Natural killer cell (primary cell): ENCODE data around the gene MYL5. TPM values are rescaled to one million over a fixed set of nuclear protein-coding genes. Genes with fewer than 3 reads are reported as not detected.
A peak's percentile ranks its signal among the peaks of the same experiment; 100 is the strongest.

Experiments
- ATAC-seq, 3 donors: fragments of 150-1000 bp in 2 of 3; fragments of 200-7000 bp in 1 of 3; cut with Tn5 transposase; 1 replicate in 1 of 3; 2 replicates in 2 of 3; pipeline ENCODE4 v1.10.0; 2021; ENCODE audit warnings: mild to moderate bottlenecking in 2 of 3, moderate library complexity in 2 of 3
- DNase-seq, 2 donors: peaks; one replicate each; pipeline versions ENCODE4 v3.0.0 to v3.0.0-alpha.2; 2013 to 2021; ENCODE audit warnings: mixed read lengths in 1 of 2
- H3K27ac ChIP-seq: one replicate; pipeline ENCODE4 v1.5.1; 2013; ENCODE audit warnings: mild to moderate bottlenecking, low read length
- H3K27me3 ChIP-seq: one replicate; pipeline ENCODE4 v1.6.1; 2013; ENCODE audit warnings: low read length; ENCODE audit not compliant: control insufficient read depth, insufficient read depth
- H3K36me3 ChIP-seq: one replicate; pipeline ENCODE4 v1.6.1; 2013; ENCODE audit warnings: low read length; ENCODE audit not compliant: control insufficient read depth, insufficient read depth
- H3K4me1 ChIP-seq: one replicate; pipeline ENCODE4 v1.6.1; 2013; ENCODE audit warnings: low read length; ENCODE audit not compliant: control insufficient read depth, insufficient read depth
- H3K4me3 ChIP-seq: one replicate; pipeline ENCODE4 v1.5.1; 2013; ENCODE audit warnings: low read length
- H3K9me3 ChIP-seq: one replicate; pipeline ENCODE4 v1.6.1; 2013; ENCODE audit warnings: low read length; ENCODE audit not compliant: control insufficient read depth, insufficient read depth
- H3K27ac Mint-ChIP-seq, 2 donors: one replicate each; pipeline ENCODE4 v1.8.0; 2022; ENCODE audit warnings: mild to moderate bottlenecking in 2 of 2, mixed read lengths in 2 of 2, moderate library complexity in 1 of 2
- H3K27me3 Mint-ChIP-seq, 2 donors: one replicate each; pipeline ENCODE4 v1.8.0; 2022; ENCODE audit warnings: low read depth in 2 of 2, mixed read lengths in 2 of 2
- H3K36me3 Mint-ChIP-seq: one replicate; pipeline ENCODE4 v1.8.0; 2022; ENCODE audit warnings: mixed read lengths
- H3K4me1 Mint-ChIP-seq, 2 donors: one replicate each; pipeline ENCODE4 v1.8.0; 2022; ENCODE audit warnings: mixed read lengths in 2 of 2
- H3K4me3 Mint-ChIP-seq: one replicate; pipeline ENCODE4 v1.8.0; 2022; ENCODE audit warnings: mild to moderate bottlenecking, moderate library complexity, mixed read lengths
- H3K9me3 Mint-ChIP-seq, 2 donors: one replicate each; pipeline ENCODE4 v1.8.0; 2022; ENCODE audit warnings: mixed read lengths in 2 of 2
- WGBS: methylation state at CpG from one replicate; pipeline ENCODE4 v1.1.7; 2013; ENCODE audit warnings: missing lambda C conversion rate; ENCODE audit not compliant: insufficient coverage; 5-methylcytosine and 5-hydroxymethylcytosine counted together
- intact Hi-C: fragments of 100-400 bp; cut with micrococcal nuclease; formaldehyde crosslinking; loops from one replicate; pipeline ENCODE4 v1.14.2; 2022
- total RNA-seq, 4 donors: library from RNA; stranded (reverse); fragments of 120-200 nt in 1 of 4; gene quantifications; one replicate each; pipeline versions ENCODE4 v1.2.3 to v1.2.4, GENCODE V29; 2013 to 2022
- TF ChIP-seq, protein P1 (sequence below): fragments of 200-600 bp; IDR thresholded peaks from one replicate; pipeline ENCODE4 v1.8.0; 2022; ENCODE audit warnings: antibody characterized with exemption

MYL5 gene
- total RNA-seq, 3 donors from 2014 or later (not counting 1 experiment from before 2014, with no cell fraction given) = 23.4 to 39.5 (median 30.1) TPM

DNA sequence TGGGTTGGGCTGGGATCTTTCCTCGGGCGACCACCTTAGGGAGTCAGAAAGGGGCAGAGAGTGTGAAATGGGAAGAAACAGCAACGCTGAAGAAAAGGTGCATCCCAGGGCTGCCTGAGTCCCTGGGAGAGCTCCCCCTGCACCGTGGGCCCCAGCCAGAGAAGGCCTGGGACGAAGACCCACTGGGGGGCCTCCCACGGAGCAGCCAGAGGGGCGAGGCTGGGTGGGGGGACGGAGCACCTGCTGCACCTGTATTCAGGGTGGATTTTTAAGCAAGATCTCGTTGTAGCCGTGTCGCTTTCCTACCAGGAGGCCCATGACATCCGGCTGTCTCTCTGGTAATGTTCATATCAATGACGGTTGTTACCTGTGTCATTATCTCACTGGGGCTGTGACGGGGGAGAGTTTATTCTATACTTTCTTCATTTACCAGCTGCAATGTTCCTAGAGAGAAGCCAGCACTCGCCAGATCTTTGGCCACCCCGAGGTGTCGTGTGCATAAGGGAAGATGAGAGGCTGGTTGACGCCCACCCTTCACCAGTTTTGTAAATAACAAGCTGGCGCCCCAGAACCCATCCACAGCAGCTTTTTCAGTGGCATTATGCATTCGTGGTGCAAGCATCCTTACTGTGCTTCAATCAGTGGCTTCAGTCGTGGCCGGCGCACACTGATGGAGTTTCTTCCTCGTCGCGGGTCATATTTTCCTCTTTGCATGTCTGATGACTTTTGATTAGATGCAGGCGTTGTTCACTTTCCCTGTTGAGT lies 25.7 kb downstream of the MYL5 start:
- H3K9me3 Mint-ChIP-seq = no peaks in the 10 kb centered on the region
- Histone ChIP-seq H3K4me1 (peaks cover 19% of the 10 kb centered on the region), H3K9me3 (no peaks in the 10 kb centered on the region), H3K4me3 (no peak overlapping the region), H3K36me3 (no peaks in the 10 kb centered on the region), H3K27ac (peak overlapping the region; percentile 58), H3K27me3 (peaks cover 3% of the 10 kb centered on the region)
- no peaks in the 10 kb centered on the region for H3K36me3 Mint-ChIP-seq
- H3K4me3 Mint-ChIP-seq = no peak overlapping the region
- ATAC-seq (no peak), DNase-seq (no peak)
- peak overlapping the region; percentile 67 to 79 for H3K27ac Mint-ChIP-seq
- 92% methylated on average over 27 of the region's 27 CpGs for WGBS
- TF ChIP-seq, protein P1, sequence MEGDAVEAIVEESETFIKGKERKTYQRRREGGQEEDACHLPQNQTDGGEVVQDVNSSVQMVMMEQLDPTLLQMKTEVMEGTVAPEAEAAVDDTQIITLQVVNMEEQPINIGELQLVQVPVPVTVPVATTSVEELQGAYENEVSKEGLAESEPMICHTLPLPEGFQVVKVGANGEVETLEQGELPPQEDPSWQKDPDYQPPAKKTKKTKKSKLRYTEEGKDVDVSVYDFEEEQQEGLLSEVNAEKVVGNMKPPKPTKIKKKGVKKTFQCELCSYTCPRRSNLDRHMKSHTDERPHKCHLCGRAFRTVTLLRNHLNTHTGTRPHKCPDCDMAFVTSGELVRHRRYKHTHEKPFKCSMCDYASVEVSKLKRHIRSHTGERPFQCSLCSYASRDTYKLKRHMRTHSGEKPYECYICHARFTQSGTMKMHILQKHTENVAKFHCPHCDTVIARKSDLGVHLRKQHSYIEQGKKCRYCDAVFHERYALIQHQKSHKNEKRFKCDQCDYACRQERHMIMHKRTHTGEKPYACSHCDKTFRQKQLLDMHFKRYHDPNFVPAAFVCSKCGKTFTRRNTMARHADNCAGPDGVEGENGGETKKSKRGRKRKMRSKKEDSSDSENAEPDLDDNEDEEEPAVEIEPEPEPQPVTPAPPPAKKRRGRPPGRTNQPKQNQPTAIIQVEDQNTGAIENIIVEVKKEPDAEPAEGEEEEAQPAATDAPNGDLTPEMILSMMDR = no peak
- H3K27me3 Mint-ChIP-seq = peaks cover 0 to 3% of the 10 kb centered on the region in 2 donors
- H3K4me1 Mint-ChIP-seq = peaks cover 7 to 16% of the 10 kb centered on the region in 2 donors
- intact Hi-C loops = no loop called here

DNA sequence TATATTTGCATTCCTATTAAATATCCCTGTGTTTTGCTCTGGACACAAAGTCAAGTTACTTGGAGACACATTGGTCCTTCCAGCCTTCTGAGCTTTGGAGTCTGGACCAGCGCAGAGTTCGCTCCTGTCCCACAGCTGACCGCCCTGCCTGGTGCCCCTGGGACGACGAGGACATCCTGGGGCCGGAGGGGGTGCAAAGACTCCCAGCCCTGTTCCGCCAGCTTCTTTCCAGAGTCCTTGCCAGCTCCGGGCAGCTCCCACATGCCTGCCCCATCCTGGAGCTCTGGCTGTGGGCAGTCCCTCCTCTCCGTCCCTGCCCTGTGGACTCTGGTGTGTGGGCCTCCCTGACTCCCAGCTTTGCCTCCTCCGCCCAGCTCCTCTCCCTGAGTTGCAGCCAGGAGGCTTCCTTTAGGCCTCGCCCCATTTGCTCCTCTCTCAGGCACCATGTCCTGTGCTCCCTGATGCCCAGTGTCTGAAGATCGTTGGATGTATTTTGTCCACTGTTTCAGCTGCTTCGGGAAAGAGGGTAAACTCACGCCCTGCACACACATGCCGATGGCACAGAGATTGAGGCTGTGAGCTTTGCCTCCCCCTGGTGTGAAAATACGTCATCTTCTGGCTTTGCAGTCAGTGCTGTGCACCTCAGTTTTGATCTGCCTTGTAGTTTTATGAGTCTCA lies 26.4 kb downstream of the MYL5 start:
- intact Hi-C loops = no loop called here
- peaks cover 23% of the 10 kb centered on the region for H3K4me1 ChIP-seq
- H3K27me3 ChIP-seq = peaks cover under 1% of the 10 kb centered on the region
- H3K36me3 Mint-ChIP-seq = no peaks in the 10 kb centered on the region
- H3K27me3 Mint-ChIP-seq = peaks cover 0 to 3% of the 10 kb centered on the region in 2 donors
- TF ChIP-seq, protein P1 = no peak
- no peak overlapping the region for H3K4me3 ChIP-seq
- H3K27ac Mint-ChIP-seq = peak overlapping the region in 1 of 2 donors; percentile 72
- WGBS = 94% methylated on average over 16 of the region's 16 CpGs
- no peak overlapping the region for H3K27ac ChIP-seq
- DNase-seq = no peak
- H3K9me3 Mint-ChIP-seq = no peaks in the 10 kb centered on the region
- peaks cover 7 to 22% of the 10 kb centered on the region in 2 donors for H3K4me1 Mint-ChIP-seq
- no peak overlapping the region for H3K4me3 Mint-ChIP-seq
- H3K9me3 ChIP-seq = no peaks in the 10 kb centered on the region
- H3K36me3 ChIP-seq = no peaks in the 10 kb centered on the region
- no peak for ATAC-seq

DNA sequence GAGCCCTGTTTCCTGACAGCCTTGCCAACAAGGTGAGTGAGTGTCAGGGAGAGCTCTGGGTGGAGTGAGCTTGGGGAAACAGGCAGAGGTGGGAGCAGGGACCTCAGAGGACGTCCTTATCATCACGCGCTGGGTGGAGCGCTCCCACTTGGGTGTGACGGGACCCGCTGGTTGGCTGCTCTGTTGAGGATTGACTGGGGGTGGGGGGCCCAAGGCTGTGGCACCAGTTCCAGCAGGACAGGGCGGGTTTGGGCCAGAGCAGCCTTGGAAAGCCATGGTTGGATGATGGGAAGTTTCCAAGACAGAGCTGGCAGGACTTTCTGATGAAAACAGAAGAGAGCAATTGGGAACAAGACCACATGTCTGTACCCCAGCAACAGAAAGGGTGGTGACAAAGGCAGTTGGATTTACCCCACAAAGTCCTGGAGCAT lies 28.3 kb downstream of the MYL5 start:
- Mint-ChIP-seq H3K9me3 (no peaks in the 10 kb centered on the region), H3K36me3 (no peaks in the 10 kb centered on the region), H3K27me3 (no peaks in the 10 kb centered on the region), H3K27ac (no peak overlapping the region), H3K4me3 (no peak overlapping the region), H3K4me1 (peaks cover 7 to 26% of the 10 kb centered on the region in 2 donors)
- H3K4me3 ChIP-seq = no peak overlapping the region
- no peak for ATAC-seq
- TF ChIP-seq, protein P1 = no peak
- WGBS = 89% methylated on average over 7 of the region's 7 CpGs
- DNase-seq = no peak
- no peak overlapping the region for H3K27ac ChIP-seq
- intact Hi-C loops = no loop called here
- H3K27me3 ChIP-seq = no peaks in the 10 kb centered on the region
- no peaks in the 10 kb centered on the region for H3K9me3 ChIP-seq
- peaks cover 38% of the 10 kb centered on the region for H3K4me1 ChIP-seq
- no peaks in the 10 kb centered on the region for H3K36me3 ChIP-seq
